Measurements from ENCODE around the gene DESI2.

DNA sequence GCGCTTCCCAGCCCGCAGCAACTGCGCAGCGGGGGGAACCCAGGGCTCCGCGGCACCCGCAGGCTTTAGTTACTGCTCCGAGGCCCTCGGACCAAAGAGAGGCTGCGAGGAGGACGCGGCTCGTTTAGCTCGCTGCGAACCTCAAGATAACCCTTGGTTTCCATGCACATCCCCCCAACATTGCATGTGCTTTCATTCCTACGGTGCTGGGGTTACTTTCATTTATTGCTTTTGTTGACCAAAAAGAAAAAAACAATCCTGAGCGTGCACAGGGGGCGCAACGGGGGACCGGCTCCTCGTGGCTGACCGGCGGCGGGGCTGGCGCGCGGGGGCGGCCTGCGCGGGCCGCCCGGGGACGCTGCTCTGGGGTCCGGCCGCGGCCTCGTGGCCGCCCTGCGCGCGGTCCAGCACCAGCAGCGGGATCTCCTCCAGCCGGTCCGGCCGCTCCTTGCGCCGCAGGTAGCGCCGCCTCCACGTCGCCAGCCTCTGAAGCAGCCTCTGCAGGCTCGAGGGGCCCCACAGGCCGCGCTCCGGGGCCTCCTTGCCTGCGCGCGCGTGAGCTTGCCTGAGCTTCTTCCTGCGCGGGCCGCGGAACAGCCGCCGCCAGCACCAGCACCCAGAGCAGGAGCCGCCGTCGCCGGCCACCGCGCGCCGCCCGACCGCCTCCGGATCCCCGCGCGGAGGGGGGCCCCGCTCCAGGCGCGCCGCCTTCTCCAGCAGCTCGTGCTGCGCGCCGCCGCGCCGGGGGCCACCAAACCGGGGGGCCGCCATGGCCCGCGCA, 77.4 kb downstream of the DESI2 start:
- TF ChIP-seq, protein P1, sequence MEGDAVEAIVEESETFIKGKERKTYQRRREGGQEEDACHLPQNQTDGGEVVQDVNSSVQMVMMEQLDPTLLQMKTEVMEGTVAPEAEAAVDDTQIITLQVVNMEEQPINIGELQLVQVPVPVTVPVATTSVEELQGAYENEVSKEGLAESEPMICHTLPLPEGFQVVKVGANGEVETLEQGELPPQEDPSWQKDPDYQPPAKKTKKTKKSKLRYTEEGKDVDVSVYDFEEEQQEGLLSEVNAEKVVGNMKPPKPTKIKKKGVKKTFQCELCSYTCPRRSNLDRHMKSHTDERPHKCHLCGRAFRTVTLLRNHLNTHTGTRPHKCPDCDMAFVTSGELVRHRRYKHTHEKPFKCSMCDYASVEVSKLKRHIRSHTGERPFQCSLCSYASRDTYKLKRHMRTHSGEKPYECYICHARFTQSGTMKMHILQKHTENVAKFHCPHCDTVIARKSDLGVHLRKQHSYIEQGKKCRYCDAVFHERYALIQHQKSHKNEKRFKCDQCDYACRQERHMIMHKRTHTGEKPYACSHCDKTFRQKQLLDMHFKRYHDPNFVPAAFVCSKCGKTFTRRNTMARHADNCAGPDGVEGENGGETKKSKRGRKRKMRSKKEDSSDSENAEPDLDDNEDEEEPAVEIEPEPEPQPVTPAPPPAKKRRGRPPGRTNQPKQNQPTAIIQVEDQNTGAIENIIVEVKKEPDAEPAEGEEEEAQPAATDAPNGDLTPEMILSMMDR (IDR thresholded peaks at IDR 0.05): no peak
- TF ChIP-seq POLR2A (IDR thresholded peaks at IDR 0.05) (no peak), POLR2AphosphoS5 (IDR thresholded peaks at IDR 0.05) (no peak)

Data from breast epithelium (tissue), 3 donors.